ENCODE results near the gene DNM2.
"Not testable (repeated sequence)": the region's sequence is repeated elsewhere in the genome, so short reads cannot be mapped to it uniquely, and the experiment has no call there.

Gene DNM2

GRCh38 chr19:10756371-10756770 is 38.5 kb downstream of the DNM2 start:
- no peak for DNase-seq

GRCh38 chr19:10756791-10757190 is 38.9 kb downstream of the DNM2 start:
- DNase-seq: no peak

- DNase-seq: not testable (repeated sequence)
These were observed 40.2 kb downstream of the DNM2 start for GRCh38 chr19:10758050-10758449.

- DNase-seq: no peak
These were observed 41.1 kb downstream of the DNM2 start for GRCh38 chr19:10758978-10759377.

GRCh38 chr19:10760273-10760944 is 42.5 kb downstream of the DNM2 start:
- DNase-seq: peak in 1 of 2 donors; percentile 36

- no peak for DNase-seq
These were observed 43.8 kb downstream of the DNM2 start for GRCh38 chr19:10761443-10762250.

- peak; percentile 23 to 44 for DNase-seq
These were observed 44.8 kb downstream of the DNM2 start for GRCh38 chr19:10762656-10763055.

- no peak for DNase-seq
These were observed 45.5 kb downstream of the DNM2 start for GRCh38 chr19:10763411-10763810.

- DNase-seq: no peak
These were observed 46.0 kb downstream of the DNM2 start for GRCh38 chr19:10763828-10764339.

GRCh38 chr19:10764340-10764894 is 46.5 kb downstream of the DNM2 start:
- DNase-seq: no peak

GRCh38 chr19:10766049-10766623 is 48.3 kb downstream of the DNM2 start:
- no peak for DNase-seq

GRCh38 chr19:10766671-10767201 is 48.9 kb downstream of the DNM2 start:
- no peak for DNase-seq

- no peak for DNase-seq
These were observed 49.8 kb downstream of the DNM2 start for GRCh38 chr19:10767726-10768125.

GRCh38 chr19:10768369-10768768 is 50.5 kb downstream of the DNM2 start:
- no peak for DNase-seq

GRCh38 chr19:10768936-10769335 is 51.1 kb downstream of the DNM2 start:
- no peak for DNase-seq

GRCh38 chr19:10769533-10770491 is 51.9 kb downstream of the DNM2 start:
- peak; percentile 20 to 30 for DNase-seq

GRCh38 chr19:10773969-10774368 is 56.1 kb downstream of the DNM2 start:
- DNase-seq: no peak

- DNase-seq: no peak
These were observed 57.0 kb downstream of the DNM2 start for GRCh38 chr19:10774893-10775292.

GRCh38 chr19:10776900-10777650 is 59.2 kb downstream of the DNM2 start:
- DNase-seq: peak in 1 of 2 donors; percentile 18

GRCh38 chr19:10780368-10780767 is 62.5 kb downstream of the DNM2 start:
- DNase-seq: peak in 1 of 2 donors; percentile 69

GRCh38 chr19:10782795-10783194 is 64.9 kb downstream of the DNM2 start:
- DNase-seq: no peak

Data from CD4-positive, alpha-beta T cell treated with Interleukin-1 beta for 1 hour (primary cell).